GM18868 (cell line): ENCODE data around the gene GPN2.
A peak's percentile ranks its signal among the peaks of the same experiment; 100 is the strongest.
"Not testable (repeated sequence)": the region's sequence is repeated elsewhere in the genome, so short reads cannot be mapped to it uniquely, and the experiment has no call there.

Experiments
- ATAC-seq: cut with Tn5 transposase; IDR thresholded peaks from one replicate; pipeline ENCODE4 v1.9.1; 2021; ENCODE audit warnings: mild to moderate bottlenecking, moderate library complexity; ENCODE audit not compliant: unreplicated experiment

GPN2 gene

DNA sequence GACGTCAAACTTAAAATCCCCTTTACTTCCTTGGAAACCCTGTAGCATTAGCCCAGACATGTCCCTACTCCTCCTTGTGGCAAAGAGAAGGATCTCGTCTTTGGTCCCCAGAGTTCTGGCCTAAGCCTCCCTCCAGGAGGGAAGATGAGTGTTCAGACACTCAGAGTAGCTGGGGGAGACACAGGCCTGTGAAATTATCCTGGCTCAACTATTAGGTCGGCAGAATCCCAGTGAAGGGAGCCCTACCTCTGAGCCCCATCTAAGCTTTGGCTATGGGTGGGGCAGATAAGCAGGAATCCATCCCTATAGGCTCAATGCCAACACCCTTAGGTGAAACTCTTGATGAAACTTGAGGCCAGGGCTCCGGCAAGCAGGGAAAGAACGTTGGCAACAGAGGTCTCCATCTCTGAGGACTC, 28.8 kb downstream of the GPN2 start:
- ATAC-seq, result no peak

DNA sequence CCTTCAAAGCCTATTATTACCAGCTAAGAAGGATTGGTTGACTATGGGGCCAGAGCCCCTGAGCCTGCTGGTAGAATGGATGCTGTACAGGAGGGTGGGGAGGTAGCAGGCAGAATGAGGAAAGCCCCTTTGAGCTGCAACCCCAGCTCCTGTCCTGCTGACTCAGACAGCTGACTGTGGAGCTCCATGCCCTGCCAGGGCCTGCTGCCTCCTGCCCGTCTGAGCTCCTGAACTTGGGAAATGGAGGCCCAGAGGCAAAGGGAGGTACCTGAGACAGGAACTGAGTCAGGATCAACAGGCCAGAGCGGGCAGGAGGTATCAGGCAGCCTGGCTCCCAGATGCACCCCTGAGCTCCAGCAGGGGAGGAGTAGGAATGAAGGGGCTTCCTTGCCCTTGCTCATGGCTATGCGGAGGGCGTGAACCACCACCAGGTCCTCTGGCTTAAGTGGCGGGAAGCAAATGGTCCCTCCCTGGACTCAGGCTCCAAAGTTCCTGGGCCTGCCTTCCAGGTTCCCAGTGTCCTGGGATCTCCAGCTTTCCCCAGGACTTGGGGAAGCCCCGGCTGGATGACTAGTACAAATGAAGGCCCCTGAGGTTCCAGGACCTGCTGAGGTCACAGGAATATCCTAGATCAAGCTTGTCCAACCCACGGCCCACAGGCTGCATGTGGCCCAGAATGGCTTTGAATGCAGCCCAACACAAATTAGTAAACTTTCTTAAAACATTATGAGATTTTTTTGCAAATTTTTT, 31.0 kb downstream of the GPN2 start:
- ATAC-seq, result no peak

DNA sequence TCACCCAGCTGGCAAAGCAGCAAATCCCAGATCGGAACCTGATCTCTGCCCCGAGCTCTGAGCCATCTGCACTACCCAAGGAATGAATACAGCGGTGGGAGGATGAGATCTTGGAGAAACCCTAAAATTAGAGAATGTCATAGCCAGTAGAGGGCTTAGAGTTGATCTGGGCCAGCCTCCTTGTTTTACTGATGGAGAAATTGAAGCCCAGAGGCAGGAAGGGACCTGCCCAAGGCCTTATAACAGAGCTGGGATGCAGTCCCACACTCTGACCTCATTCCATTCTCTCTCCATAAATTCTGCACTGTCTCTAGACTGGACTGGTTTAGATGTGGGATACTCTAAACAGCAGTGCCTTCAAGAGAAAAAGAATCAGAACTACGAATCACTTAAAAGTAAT, 31.9 kb downstream of the GPN2 start:
- ATAC-seq, result no peak

DNA sequence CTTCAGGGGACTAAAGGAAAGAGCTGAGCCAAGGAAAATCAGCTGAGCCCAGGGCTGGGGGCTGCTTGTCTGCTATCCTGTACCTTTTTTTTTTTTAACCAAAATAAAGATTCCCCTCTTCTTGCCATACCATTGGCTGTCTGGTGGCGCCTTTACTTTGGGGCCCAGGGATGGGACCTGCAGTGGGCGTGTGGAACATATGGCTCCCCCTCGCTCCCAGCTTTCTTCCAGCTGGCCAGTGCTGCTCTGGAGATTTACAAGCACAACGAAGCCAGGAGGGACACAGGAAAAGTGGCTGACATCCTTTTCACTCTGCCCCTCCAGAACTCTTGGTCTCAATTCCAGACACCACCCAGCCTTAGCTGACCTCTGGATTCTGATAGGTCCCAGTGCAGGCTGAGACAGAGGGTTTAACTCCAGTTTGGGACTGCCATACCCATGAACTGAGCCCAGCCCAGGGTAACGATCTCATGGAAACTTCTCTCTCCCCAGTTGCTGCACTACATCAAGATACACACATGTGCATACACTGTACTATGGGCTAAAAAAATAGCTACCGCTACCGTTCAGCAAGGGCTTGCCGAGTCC, 32.5 kb downstream of the GPN2 start:
- no peak for ATAC-seq

- no peak for ATAC-seq
Measured at GRCh38 chr1:26856604-26857469, 33.2 kb downstream of the GPN2 start.

DNA sequence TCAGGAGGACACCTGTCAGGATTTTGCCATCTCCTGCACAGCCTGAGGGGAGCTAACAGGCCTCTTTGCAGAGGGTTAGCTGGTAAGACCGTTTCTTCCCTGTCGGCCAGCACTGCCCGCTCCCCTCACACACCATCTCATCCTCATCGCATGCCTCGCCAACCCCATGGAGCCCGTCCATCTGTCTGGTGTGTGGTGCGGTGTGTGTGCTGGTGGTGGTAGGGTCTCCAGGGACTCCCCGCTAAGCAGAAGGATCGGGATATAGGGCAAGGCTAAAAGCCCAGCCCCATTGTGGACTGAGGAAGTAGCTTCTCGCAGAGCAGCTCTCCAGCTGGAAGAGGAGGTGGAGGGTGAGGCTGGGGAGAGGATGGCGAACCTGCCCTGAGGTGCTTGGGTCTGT, 33.9 kb downstream of the GPN2 start:
- no peak for ATAC-seq

- ATAC-seq, result no peak
Measured at GRCh38 chr1:26855636-26856035, 34.4 kb downstream of the GPN2 start.

GRCh38 chr1:26854906-26855305, 35.2 kb downstream of the GPN2 start:
- ATAC-seq, result no peak

DNA sequence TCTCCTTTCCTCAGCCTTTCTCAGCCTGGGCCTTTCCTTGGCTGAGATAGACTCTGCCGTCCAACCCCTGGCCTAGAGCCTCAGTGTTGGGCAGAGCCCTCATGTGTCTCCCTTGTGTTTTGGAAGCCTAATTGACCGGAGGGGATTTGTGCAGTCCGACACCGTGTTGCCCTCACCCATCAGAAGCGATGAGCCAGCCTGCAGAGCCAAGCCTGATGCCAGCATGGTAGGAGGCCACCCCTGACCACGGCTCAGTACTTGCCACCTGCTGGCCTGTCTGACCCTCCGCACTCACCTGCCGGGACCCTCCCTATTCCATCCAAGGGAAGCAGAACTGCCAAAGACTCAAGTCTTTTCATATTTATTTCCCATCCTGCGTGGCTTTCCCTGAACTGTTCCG, 36.5 kb downstream of the GPN2 start:
- no peak for ATAC-seq

DNA sequence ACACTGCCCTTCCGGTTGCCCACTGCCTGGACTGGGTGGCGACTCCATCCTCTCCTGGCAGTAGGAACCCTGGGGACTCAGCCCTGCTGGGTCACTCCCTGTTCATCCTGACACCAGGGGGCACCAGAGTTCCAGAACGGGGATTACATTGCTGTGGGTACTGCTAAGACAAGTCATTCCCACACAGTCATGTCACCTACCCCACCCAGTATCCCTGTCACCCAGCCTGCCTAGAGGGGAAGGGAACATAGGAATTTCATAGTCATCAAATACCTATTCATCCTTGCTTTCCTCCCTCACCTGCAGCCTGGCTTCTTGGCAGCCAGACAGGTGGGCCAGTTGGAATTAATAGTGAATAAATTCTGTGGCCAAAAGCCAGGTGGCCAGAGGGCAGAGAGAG, 36.9 kb downstream of the GPN2 start:
- ATAC-seq, result no peak

- no peak for ATAC-seq
Measured at GRCh38 chr1:26852701-26853100, 37.4 kb downstream of the GPN2 start.

DNA sequence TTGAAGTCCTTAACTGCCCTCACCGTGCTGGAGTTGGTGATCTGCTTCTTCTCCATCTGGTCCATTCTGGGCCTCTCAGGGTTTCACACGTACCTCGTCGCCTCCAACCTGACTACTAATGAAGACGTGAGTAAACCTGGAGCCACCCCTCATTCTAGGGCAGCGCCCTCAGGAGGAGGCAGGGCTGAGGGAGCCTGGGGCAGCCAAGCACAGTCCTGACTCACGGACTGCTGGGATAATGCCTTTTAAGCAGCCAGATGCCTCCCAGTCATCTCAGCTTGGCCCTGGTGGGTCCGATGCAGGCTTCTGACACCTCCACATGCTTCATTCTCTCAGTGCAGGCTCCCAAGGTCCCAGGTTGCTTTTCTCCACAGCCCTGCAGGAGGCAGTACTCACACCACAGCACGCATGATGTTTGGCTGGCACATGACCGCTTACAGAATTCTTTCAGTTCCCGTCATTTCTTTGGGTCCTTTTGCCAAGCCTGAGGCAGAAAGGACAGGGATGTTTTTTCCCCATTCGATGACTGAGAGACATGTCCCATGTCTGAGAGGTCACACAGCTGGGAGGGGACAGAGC, 38.9 kb downstream of the GPN2 start:
- no peak for ATAC-seq

GRCh38 chr1:26848941-26849774, 40.9 kb downstream of the GPN2 start:
- ATAC-seq, result no peak

DNA sequence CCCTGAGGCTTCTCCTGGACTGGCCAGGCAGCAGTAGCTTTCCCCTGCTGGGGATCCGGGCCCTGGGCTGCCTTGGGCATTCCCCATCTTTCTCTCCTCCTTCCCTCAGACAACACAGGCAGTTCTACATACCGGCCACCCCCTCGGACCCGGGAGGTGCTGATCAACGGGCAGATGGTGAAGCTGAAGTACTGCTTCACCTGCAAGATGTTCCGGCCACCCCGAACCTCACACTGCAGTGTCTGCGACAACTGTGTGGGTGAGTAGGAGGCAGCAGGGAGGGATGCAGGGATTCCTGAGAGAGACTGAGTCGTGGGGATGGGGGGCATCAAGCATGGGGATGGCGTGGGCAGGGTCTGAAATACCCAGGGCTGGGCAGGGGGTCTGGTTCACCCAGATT, 41.6 kb downstream of the GPN2 start:
- no peak for ATAC-seq

DNA sequence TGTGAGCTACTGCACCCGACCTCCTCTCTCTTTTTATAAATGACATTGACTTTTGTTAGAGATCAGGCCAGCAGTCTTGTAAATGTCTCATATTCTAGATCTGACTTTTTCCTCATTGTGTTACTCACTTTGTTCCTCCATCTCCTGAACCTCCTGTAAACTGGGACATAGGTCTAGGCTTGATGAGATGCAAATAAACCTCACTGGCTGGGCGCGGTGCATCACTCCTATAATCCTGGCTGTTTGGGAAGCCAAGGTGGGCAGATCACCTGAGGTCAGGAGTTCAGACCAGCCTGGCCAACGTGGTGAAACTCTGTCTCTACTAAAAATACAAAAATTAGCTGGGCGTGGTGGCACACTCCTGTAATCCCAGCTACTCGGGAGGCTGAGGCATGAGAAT, 42.3 kb downstream of the GPN2 start:
- not testable (repeated sequence) for ATAC-seq

DNA sequence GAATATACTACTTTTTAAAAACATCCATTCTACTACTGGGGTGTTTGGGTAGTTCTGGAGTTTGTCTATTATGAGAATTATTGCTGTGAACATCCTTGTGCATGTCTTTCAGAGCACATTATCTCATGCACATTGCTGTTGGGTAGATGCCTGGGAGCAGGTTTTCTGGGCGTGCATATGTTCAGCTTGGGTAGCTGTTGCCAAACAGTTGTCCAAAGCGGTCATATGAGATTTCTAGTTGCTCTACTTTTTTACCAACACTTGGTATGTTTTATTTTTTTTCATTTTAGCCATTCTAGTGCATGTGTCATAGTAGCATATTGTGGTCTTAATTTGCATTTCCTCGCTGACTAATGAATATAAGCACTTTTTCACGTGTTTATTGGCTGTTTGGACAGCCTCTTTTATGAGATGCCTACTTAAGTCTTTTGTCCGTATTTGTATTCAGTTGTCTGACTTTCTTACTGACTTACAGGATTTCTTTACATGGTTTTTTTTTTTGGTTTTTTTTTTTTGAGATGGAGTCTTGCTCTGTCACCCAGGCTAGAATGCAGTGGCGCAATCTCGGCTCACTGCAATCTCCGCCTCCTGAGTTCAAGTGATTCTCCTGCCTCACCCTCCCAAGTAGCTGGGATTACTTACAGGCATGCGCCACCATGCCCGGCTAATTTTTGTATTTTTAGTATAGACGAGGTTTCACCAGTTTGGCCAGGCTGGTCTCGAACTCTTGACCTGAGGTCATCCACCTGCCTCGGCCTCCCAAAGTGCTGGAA, 45.5 kb downstream of the GPN2 start:
- no peak for ATAC-seq

- ATAC-seq, result no peak
Measured at GRCh38 chr1:26839779-26840178, 50.3 kb downstream of the GPN2 start.

DNA sequence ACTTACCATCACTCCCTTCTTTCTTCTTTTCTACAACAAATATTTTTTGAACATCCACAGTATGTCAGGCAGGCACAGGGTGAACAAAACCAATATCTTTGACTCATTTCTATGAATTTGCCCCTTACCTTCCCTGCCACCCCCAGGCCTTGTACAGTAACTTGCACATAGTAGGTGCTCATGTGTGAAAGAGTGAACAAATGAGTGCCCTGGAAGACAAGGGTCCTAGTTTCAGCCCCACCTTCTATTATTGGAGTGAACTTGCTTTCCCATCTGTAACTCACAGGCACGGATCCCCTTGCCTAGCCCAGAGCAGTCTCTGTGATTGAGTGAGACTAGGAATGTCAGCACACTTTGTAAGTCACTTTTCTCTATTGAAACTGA, 50.8 kb downstream of the GPN2 start:
- peak; percentile 18 for ATAC-seq

DNA sequence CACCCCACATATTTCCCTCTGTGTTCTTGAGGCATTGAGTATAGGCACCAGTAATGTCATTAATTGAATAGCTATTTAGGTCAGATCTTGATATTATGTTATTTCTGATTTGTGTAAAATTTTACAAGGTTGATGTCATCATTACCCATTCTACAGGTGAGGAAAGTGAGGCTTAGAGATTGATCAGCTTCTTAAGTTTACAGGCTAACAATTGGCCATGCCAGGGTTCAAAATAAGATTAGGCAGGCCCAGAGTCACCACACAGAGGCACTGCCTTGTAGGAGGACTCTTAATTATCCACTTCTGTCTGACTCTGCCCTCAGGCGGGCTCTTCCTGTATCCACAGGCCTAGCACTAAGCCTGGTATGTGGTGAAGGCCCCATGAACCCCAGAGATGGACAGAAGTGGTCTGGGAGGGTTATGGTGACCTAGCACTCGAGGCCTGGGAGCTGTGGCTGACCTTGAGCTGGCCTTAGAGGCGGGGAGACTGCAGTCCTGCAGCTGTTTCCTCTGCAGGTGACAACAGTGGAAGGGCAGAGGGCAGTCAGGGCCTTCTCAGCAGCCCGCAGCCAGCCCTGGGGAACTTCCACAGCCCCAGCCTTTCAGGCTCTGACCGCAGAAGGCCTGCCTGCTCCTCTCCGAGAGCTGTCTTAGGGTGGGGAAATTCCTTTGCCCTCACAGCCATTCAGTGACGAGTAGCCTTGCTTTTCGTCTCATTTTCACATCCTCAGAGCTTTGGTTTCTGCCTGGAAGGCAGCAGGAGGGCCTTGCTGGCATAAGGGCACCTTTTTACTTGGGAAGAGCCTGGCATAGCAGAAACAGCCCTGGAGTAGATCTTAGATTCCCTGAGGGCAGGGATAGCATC, 51.4 kb downstream of the GPN2 start:
- ATAC-seq, result peak; percentile 91
